ENCODE measurements around the gene ZNF384.

Gene ZNF384

GRCh38 chr12:6618483-6619225 lies 70.5 kb downstream of the ZNF384 start:
- DNase-seq = peak; percentile 45

Measured in suppressor macrophage treated with lipopolysaccharide for 4 hours (primary cell).